ENCODE data around the gene SLC9C1. TPM values are rescaled to one million over a fixed set of nuclear protein-coding genes. Genes with fewer than 3 reads are reported as not detected.

Gene SLC9C1
- total and polyA plus RNA-seq, 7 donors: 0.07 to 0.41 TPM; not detected in 5

DNA sequence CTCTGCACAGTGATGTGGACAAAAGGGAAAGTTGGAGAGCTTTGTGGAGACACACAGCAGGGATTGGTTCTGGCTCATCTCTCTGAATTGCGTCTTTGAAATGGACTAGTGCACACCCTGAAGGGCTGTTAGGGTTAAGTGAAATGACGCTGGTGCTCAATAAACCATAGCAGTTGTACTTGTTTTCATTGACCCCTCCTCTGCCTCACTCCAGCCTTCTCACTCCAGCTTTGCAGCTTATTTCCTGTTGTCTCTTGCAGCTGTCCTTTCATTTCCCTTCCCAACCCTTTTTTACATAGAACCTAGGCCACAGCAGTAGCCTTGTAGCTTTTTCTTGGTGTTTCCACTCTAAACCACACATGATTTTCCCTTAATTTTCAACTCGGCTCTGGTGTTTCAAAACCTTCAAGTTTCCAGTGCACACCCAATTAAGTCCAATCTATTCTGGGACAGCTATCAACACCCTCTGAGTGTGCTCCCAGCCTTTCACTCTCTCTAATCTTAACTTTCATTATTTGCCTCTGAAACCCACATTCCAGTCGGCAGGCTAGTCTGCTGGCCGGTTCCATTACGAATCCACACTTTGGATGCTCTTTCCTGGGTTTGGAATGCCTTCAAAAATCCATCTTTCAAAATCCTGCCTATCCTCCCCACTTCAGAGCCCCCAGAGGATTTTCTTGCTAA is 201.4 kb downstream of the SLC9C1 start:
- H3K4me3 ChIP-seq: no peak overlapping the region
- H3K4me1 ChIP-seq: no peaks in the 10 kb centered on the region
- intact Hi-C loops (cut with DNase I): no loop called here
- no peaks in the 10 kb centered on the region for H3K36me3 ChIP-seq
- no peak for DNase-seq
- H3K9me3 ChIP-seq: no peaks in the 10 kb centered on the region
- H3K27me3 ChIP-seq: no peaks in the 10 kb centered on the region
- TF ChIP-seq POLR2AphosphoS5 (IDR thresholded peaks at IDR 0.05): no peak
- TF ChIP-seq, protein P1, sequence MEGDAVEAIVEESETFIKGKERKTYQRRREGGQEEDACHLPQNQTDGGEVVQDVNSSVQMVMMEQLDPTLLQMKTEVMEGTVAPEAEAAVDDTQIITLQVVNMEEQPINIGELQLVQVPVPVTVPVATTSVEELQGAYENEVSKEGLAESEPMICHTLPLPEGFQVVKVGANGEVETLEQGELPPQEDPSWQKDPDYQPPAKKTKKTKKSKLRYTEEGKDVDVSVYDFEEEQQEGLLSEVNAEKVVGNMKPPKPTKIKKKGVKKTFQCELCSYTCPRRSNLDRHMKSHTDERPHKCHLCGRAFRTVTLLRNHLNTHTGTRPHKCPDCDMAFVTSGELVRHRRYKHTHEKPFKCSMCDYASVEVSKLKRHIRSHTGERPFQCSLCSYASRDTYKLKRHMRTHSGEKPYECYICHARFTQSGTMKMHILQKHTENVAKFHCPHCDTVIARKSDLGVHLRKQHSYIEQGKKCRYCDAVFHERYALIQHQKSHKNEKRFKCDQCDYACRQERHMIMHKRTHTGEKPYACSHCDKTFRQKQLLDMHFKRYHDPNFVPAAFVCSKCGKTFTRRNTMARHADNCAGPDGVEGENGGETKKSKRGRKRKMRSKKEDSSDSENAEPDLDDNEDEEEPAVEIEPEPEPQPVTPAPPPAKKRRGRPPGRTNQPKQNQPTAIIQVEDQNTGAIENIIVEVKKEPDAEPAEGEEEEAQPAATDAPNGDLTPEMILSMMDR (IDR thresholded peaks at IDR 0.05): no peak
- TF ChIP-seq EP300 (IDR thresholded peaks at IDR 0.05): no peak
- no peak overlapping the region for H3K27ac ChIP-seq
- WGBS, 2 donors: 24 to 45% methylated on average over 6 of the region's 6 CpGs

DNA sequence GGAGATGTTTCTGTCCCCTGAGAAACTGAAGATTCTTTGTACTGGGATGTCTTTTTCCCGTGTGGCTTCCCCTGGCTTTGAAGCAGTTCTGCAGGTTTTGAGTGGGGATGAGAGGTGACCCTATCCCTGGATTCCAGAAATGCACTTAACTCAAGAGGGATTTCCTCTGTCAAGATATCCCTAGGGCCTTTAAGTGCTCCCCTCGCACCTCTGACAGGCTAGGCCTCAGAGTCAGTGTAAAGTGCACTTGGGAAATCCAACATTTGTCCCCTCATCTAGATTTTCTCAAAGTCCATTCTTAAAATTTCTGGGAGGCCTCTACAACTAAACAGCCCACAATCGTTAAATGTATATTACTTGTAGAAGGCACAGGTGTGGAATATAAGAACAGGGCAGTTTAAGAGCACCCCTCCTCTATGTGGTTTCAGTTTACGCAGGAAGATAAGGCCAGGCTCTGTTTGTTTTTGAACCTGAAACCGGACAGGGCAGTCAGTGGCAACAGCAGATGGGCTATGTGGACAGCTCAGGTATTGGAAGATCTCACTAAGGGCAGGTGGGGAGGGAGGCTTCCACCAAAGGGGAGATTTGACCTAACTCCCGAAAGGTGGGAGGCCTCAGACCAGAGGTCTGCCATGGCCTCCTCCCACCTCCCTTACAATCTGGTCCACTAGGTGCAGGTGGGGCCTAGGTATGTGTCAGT is 203.0 kb downstream of the SLC9C1 start:
- TF ChIP-seq POLR2AphosphoS5 (IDR thresholded peaks at IDR 0.05) (no peak), POLR2A (IDR thresholded peaks at IDR 0.05) (no peak), EP300 (IDR thresholded peaks at IDR 0.05) (no peak)
- TF ChIP-seq, protein P1 (IDR thresholded peaks at IDR 0.05): no peak
- intact Hi-C loops (cut with DNase I): no loop called here
- H3K4me3 ChIP-seq: no peak overlapping the region
- H3K9me3 ChIP-seq: no peaks in the 10 kb centered on the region
- 22 to 62% methylated on average over 6 of the region's 6 CpGs for WGBS, 2 donors
- H3K36me3 ChIP-seq: no peaks in the 10 kb centered on the region
- DNase-seq: no peak
- no peak overlapping the region for H3K27ac ChIP-seq
- H3K27me3 ChIP-seq: no peaks in the 10 kb centered on the region
- H3K4me1 ChIP-seq: peaks cover 0 to 14% (median 10%) of the 10 kb centered on the region in 4 donors

Small RNAs within 50 kb of the gene (small RNA-seq; reads per million reads assigned to genes)
- 0 reads per million in 3 donors for gene MIR567

Other genes with a start within 250 kb of the SLC9C1 start
- gene C3orf52, start 207.8 kb downstream of the SLC9C1 start, total RNA-seq: 1 to 10 TPM in 2 of 4 donors, under 1 TPM in 2; 0.36 to 2.2 (median 1.3) TPM
- 10 to 100 TPM; 10.2 to 17.4 (median 12.5) TPM for gene C3orf52, start 207.8 kb downstream of the SLC9C1 start, polyA plus RNA-seq
- not detected for gene GCSAM, start 161.0 kb downstream of the SLC9C1 start, total RNA-seq
- gene GCSAM, start 161.0 kb downstream of the SLC9C1 start, polyA plus RNA-seq: 1 to 10 TPM in 1 of 3 donors, under 1 TPM in 1, not detected in 1; 0.69 to 8.4 TPM
- gene CD200, start 38.9 kb upstream of the SLC9C1 start, total RNA-seq: 10 to 100 TPM in 1 of 4 donors, 1 to 10 TPM in 3; 4.4 to 13.0 (median 4.8) TPM
- 1 to 10 TPM; 1.2 to 9.6 (median 2.4) TPM for gene CD200, start 38.9 kb upstream of the SLC9C1 start, polyA plus RNA-seq
- gene BTLA, start 205.3 kb upstream of the SLC9C1 start, total RNA-seq: not detected
- gene BTLA, start 205.3 kb upstream of the SLC9C1 start, polyA plus RNA-seq: 10 to 100 TPM in 1 of 3 donors, not detected in 2; 11.0 TPM

Data from sigmoid colon (tissue), 7 donors.